HL-60 (cell line): Measurements from ENCODE around the gene CADM2.

Source experiments
- DNase-seq, 2 experiments: peaks; one replicate each; pipeline ENCODE4 v3.0.0-alpha.2; 2010 to 2020; ENCODE audit warnings: low read depth in 1 of 2, low spot score in 1 of 2
- H3K27ac ChIP-seq: fragments of 250-450 bp; sonication (Bioruptor Pico); replicated peaks from 2 replicates; pipeline ENCODE4 v1.5.1; 2020; ENCODE audit warnings: mild to moderate bottlenecking, moderate library complexity
- H3K27me3 ChIP-seq: fragments of 250-450 bp; sonication (Bioruptor Pico); 2 replicates; pipeline ENCODE4 v1.5.1; 2021; ENCODE audit warnings: mild to moderate bottlenecking, moderate library complexity; ENCODE audit not compliant: insufficient read depth, poor library complexity, severe bottlenecking
- H3K4me3 ChIP-seq: replicated peaks from 2 replicates; pipeline ENCODE4 v1.5.1; 2011; ENCODE audit warnings: mild to moderate bottlenecking, control low read depth, low read length; ENCODE audit not compliant: insufficient read depth
- GABPA ChIP-seq: IDR thresholded peaks from 2 replicates; pipeline ENCODE4 v1.6.1; 2012; ENCODE audit warnings: low read depth
- POLR2AphosphoS5 ChIP-seq: IDR thresholded peaks from 2 replicates; pipeline ENCODE4 v1.6.1; 2012; ENCODE audit warnings: low read depth
- SPI1 ChIP-seq: IDR thresholded peaks from 2 replicates; pipeline ENCODE4 v1.6.1; 2012; ENCODE audit warnings: low read depth, mild to moderate bottlenecking, borderline replicate concordance
- TF ChIP-seq, protein P1 (sequence below): IDR thresholded peaks from 2 replicates; pipeline ENCODE4 v1.6.1; 2012; ENCODE audit warnings: low read depth; ENCODE audit not compliant: insufficient replicate concordance
- TF ChIP-seq, protein P2 (sequence below): IDR thresholded peaks from one replicate; pipeline ENCODE4 v1.5.1; 2011; ENCODE audit warnings: low read length, control low read depth, inconsistent platforms; ENCODE audit not compliant: insufficient read depth

CADM2 gene

DNA sequence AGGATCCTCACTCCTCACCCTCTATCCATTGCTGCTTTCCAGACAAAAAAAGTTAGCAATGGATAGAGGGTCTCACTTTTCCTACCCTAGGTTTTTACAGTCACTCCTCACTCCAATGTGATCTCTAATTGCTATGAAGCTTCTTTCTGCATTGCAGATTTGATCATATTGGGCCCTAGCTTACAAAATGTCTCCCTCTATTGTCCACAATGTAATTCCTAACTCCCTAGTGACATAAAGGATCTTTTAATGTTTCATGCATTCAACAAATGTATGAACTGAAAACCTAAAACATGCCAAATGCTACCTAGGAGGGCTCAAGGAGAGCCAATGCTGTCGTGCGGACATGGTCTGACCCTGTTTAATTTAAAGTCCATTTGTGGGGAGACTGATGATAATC lies 234.8 kb downstream of the CADM2 start:
- DNase-seq = no peak
- TF ChIP-seq POLR2AphosphoS5 (no peak), GABPA (no peak), SPI1 (no peak)
- TF ChIP-seq, protein P1, sequence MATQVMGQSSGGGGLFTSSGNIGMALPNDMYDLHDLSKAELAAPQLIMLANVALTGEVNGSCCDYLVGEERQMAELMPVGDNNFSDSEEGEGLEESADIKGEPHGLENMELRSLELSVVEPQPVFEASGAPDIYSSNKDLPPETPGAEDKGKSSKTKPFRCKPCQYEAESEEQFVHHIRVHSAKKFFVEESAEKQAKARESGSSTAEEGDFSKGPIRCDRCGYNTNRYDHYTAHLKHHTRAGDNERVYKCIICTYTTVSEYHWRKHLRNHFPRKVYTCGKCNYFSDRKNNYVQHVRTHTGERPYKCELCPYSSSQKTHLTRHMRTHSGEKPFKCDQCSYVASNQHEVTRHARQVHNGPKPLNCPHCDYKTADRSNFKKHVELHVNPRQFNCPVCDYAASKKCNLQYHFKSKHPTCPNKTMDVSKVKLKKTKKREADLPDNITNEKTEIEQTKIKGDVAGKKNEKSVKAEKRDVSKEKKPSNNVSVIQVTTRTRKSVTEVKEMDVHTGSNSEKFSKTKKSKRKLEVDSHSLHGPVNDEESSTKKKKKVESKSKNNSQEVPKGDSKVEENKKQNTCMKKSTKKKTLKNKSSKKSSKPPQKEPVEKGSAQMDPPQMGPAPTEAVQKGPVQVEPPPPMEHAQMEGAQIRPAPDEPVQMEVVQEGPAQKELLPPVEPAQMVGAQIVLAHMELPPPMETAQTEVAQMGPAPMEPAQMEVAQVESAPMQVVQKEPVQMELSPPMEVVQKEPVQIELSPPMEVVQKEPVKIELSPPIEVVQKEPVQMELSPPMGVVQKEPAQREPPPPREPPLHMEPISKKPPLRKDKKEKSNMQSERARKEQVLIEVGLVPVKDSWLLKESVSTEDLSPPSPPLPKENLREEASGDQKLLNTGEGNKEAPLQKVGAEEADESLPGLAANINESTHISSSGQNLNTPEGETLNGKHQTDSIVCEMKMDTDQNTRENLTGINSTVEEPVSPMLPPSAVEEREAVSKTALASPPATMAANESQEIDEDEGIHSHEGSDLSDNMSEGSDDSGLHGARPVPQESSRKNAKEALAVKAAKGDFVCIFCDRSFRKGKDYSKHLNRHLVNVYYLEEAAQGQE = no peak
- TF ChIP-seq, protein P2, sequence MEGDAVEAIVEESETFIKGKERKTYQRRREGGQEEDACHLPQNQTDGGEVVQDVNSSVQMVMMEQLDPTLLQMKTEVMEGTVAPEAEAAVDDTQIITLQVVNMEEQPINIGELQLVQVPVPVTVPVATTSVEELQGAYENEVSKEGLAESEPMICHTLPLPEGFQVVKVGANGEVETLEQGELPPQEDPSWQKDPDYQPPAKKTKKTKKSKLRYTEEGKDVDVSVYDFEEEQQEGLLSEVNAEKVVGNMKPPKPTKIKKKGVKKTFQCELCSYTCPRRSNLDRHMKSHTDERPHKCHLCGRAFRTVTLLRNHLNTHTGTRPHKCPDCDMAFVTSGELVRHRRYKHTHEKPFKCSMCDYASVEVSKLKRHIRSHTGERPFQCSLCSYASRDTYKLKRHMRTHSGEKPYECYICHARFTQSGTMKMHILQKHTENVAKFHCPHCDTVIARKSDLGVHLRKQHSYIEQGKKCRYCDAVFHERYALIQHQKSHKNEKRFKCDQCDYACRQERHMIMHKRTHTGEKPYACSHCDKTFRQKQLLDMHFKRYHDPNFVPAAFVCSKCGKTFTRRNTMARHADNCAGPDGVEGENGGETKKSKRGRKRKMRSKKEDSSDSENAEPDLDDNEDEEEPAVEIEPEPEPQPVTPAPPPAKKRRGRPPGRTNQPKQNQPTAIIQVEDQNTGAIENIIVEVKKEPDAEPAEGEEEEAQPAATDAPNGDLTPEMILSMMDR = no peak

DNA sequence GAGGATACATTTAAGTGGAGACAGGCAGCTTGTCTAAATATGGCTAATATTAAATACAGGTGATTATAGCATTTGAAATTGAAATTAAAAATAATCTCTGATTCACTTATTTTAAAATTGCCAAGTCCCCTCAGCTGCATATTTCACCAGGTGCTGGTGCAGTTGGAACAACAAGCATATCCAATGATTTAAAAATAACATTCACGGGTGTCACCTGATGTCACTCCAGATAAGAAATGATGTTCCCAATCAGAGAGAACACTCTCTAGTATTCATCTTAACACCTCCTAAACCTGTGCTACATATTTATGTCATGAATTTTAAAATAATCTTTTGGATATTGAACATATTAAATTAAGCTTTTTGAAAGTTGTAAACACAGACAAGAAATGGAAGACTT lies 249.9 kb downstream of the CADM2 start:
- DNase-seq = no peak
- no peaks in the 10 kb centered on the region for H3K27me3 ChIP-seq
- no peak overlapping the region for H3K27ac ChIP-seq
- no peak overlapping the region for H3K4me3 ChIP-seq
- TF ChIP-seq POLR2AphosphoS5 (no peak), GABPA (no peak), SPI1 (no peak)
- TF ChIP-seq, protein P2 = no peak
- TF ChIP-seq, protein P1 = no peak

More for the DNA sequence above, 234.8 kb downstream of the CADM2 start:
- Histone ChIP-seq H3K27me3 (no peaks in the 10 kb centered on the region), H3K4me3 (no peak overlapping the region), H3K27ac (no peak overlapping the region)

DNA sequence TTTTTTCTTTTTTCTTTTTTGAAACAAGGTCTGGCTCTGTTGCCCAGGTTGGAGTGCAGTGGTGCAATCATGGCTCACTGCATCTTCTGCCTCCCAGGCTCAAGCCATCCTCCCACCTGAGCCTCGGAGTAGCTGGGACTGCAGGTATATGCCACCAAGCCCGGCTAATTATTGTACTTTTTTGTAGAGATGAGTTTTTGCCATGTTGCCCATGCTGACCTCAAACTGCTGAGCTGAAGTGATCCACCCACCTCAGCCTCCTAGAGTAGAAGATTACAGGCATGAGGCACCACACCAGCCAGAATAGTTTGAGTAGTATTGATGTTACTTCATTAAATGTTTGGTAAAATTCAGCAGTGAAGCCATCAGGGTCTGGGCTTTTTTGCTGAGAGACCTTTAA lies 251.8 kb downstream of the CADM2 start:
- Histone ChIP-seq H3K27ac (no peak overlapping the region), H3K27me3 (no peaks in the 10 kb centered on the region), H3K4me3 (no peak overlapping the region)
- no peak for DNase-seq
- no peak for TF ChIP-seq POLR2AphosphoS5
- TF ChIP-seq, protein P2 = no peak
- no peak for TF ChIP-seq GABPA
- TF ChIP-seq, protein P1 = no peak
- no peak for TF ChIP-seq SPI1
